Pancreas (tissue), 10 donors: ENCODE measurements around the gene FOXO6. TPM values are rescaled to one million over a fixed set of nuclear protein-coding genes. Genes with fewer than 3 reads are reported as not detected.
A peak's percentile ranks its signal among the peaks of the same experiment; 100 is the strongest.

Source experiments
- ATAC-seq, 4 donors: fragments of 200-7000 bp; cut with Tn5 transposase; one replicate each; pipeline versions ENCODE4 v1.8.0 to v1.9.1; 2020; ENCODE audit warnings: mild to moderate bottlenecking in 4 of 4, moderate library complexity in 4 of 4
- DNase-seq, 6 donors: peaks; one replicate each; pipeline ENCODE4 v3.0.0-alpha.2; 2020
- FAIRE-seq: peaks from 2 replicates; lab custom pipeline; 2012; peaks lifted over from hg19 to GRCh38; lab: Jason Lieb, UNC
- H3K27ac ChIP-seq, 4 donors: fragments of 200-600 bp; sonication (generic); 1 replicate in 3 of 4; 2 replicates in 1 of 4; pipeline versions ENCODE4 v1.5.0 to v1.8.0; 2020
- H3K27me3 ChIP-seq, 4 donors: fragments of 200-600 bp; one replicate each; pipeline ENCODE4 v1.8.0; 2021
- H3K36me3 ChIP-seq, 3 donors: fragments of 200-600 bp; sonication (generic) in 1 of 3; one replicate each; pipeline versions ENCODE4 v1.5.0 to v1.8.0; 2020 to 2021
- H3K4me1 ChIP-seq, 3 donors: fragments of 200-600 bp; one replicate each; pipeline ENCODE4 v1.8.0; 2021
- H3K4me3 ChIP-seq, 4 donors: fragments of 200-600 bp; sonication (generic) in 2 of 4; one replicate each; pipeline versions ENCODE4 v1.5.0 to v1.8.0; 2020 to 2021
- H3K9me3 ChIP-seq, 4 donors: fragments of 200-600 bp; one replicate each; pipeline ENCODE4 v1.8.0; 2021
- CTCF ChIP-seq, 4 donors: fragments of 200-600 bp; sonication (generic) in 3 of 4; IDR thresholded peaks; one replicate each; pipeline versions ENCODE4 v1.5.0 to v1.8.0; 2021; ENCODE audit warnings: antibody characterized with exemption in 4 of 4
- WGBS, 2 donors: extraction: QIAGEN DNeasy Blood & Tissue Kit; methylation state at CpG; one replicate each; pipeline ENCODE4 v1.1.7; 2013; 5-methylcytosine and 5-hydroxymethylcytosine counted together
- intact Hi-C, 3 donors: fragments of 100-400 bp; cut with DNase I; formaldehyde crosslinking; loops; one replicate each; pipeline versions ENCODE4 v1.11.1 to v1.14.2; 2022
- polyA plus RNA-seq, 2 donors: library from polyadenylated mRNA; stranded (reverse); fragments of 200-250 nt; gene quantifications; one replicate each; pipeline ENCODE4 v1.2.3, GENCODE V29; 2013
- total RNA-seq, 6 donors: library from RNA; stranded (reverse); fragmentation: NEBNext Ultra II Directional in 4 of 6; extraction: Animal tissue kit (Norgen Biotek cat#: 25700) in 4 of 6; gene quantifications; one replicate each; pipeline versions ENCODE4 v1.2.1 to v1.2.4, GENCODE V29; 2021 to 2023
- donor health status: healthy with polysubstance abuse.
- donor health status: DM: no; HTN: no; CAD: no; lungs with moderate emphysema.
- donor health status: DM: no; HTN: no; CAD: no.
- donor health status: control.
- donor health status: control.
- donor health status: Bipolar disorder and iron deficiency.
- donor health status: DM: yes; HTN: yes; CAD: no.
- donor health status: DM: no; HTN: no; CAD: no.
- donor health status: DM: no; HTN: no; CAD: no.
- donor health status: DM: yes; HTN: yes; CAD: no.

FOXO6 gene
- total and polyA plus RNA-seq, 8 donors = 0.79 to 2.0 (median 1.2) TPM

GRCh38 chr1:41333146-41333784 lies 28.0 kb upstream of the FOXO6 start:
- DNase-seq (peak in 1 of 6 donors; percentile 3), ATAC-seq (no peak), FAIRE-seq (no peak)
- intact Hi-C loops = no loop called here
- no peaks in the 10 kb centered on the region for H3K4me1 ChIP-seq
- 66 to 71% methylated on average over 6 of the region's 6 CpGs for WGBS, 2 donors
- H3K27ac ChIP-seq = no peak overlapping the region
- H3K27me3 ChIP-seq = no peaks in the 10 kb centered on the region
- no peak for TF ChIP-seq CTCF (IDR thresholded peaks at IDR 0.05)
- no peaks in the 10 kb centered on the region for H3K9me3 ChIP-seq
- H3K4me3 ChIP-seq = no peak overlapping the region
- H3K36me3 ChIP-seq = no peaks in the 10 kb centered on the region

- Histone ChIP-seq H3K4me1 (peaks cover 0 to 14% (median 0%) of the 10 kb centered on the region in 3 donors), H3K27ac (no peak overlapping the region), H3K36me3 (no peaks in the 10 kb centered on the region), H3K4me3 (no peak overlapping the region), H3K9me3 (peaks cover 0 to 5% (median 2%) of the 10 kb centered on the region in 4 donors), H3K27me3 (no peaks in the 10 kb centered on the region)
- WGBS, 2 donors = 82 to 98% methylated on average over 1 of the region's 1 CpG
- DNase-seq (no peak), FAIRE-seq (no peak), ATAC-seq (no peak)
- intact Hi-C loops = no loop called here
- no peak for TF ChIP-seq CTCF (IDR thresholded peaks at IDR 0.05)
These were observed 22.4 kb upstream of the FOXO6 start for GRCh38 chr1:41338820-41339219.

- Histone ChIP-seq H3K4me1 (peaks cover 0 to 14% (median 0%) of the 10 kb centered on the region in 3 donors), H3K4me3 (no peak overlapping the region), H3K9me3 (peaks cover 0 to 5% (median 2%) of the 10 kb centered on the region in 4 donors), H3K27me3 (no peaks in the 10 kb centered on the region), H3K27ac (no peak overlapping the region), H3K36me3 (no peaks in the 10 kb centered on the region)
- no peak for TF ChIP-seq CTCF (IDR thresholded peaks at IDR 0.05)
- intact Hi-C loops = no loop called here
- ATAC-seq = peak in 2 of 4 donors; percentile 9 to 33
- no peak for FAIRE-seq
- DNase-seq = peak in 1 of 6 donors; percentile 0
- 75 to 86% methylated on average over 2 of the region's 2 CpGs for WGBS, 2 donors
These were observed 20.4 kb upstream of the FOXO6 start for GRCh38 chr1:41340655-41341364.

- Histone ChIP-seq H3K27ac (peak overlapping the region in 1 of 4 donors; percentile 70), H3K27me3 (no peaks in the 10 kb centered on the region), H3K36me3 (no peaks in the 10 kb centered on the region), H3K4me1 (peaks cover 0 to 14% (median 0%) of the 10 kb centered on the region in 3 donors), H3K4me3 (no peak overlapping the region), H3K9me3 (peaks cover 0 to 5% (median 2%) of the 10 kb centered on the region in 4 donors)
- intact Hi-C loops = no loop called here
- FAIRE-seq (no peak), DNase-seq (peak in 2 of 6 donors; percentile 2 to 6), ATAC-seq (peak in 2 of 4 donors; percentile 12 to 21)
- no peak for TF ChIP-seq CTCF (IDR thresholded peaks at IDR 0.05)
These were observed 19.9 kb upstream of the FOXO6 start for GRCh38 chr1:41341365-41341683.
